RCC 7860 (cell line): Measurements from ENCODE around the gene SPPL3.

ENCODE experiments used
- DNase-seq: peaks from one replicate; pipeline ENCODE4 v3.0.0-alpha.2; 2015; ENCODE audit warnings: low spot score
- FAIRE-seq: peaks from 2 replicates; lab custom pipeline; 2012; peaks lifted over from hg19 to GRCh38; lab: Jason Lieb, UNC

Gene SPPL3

DNA sequence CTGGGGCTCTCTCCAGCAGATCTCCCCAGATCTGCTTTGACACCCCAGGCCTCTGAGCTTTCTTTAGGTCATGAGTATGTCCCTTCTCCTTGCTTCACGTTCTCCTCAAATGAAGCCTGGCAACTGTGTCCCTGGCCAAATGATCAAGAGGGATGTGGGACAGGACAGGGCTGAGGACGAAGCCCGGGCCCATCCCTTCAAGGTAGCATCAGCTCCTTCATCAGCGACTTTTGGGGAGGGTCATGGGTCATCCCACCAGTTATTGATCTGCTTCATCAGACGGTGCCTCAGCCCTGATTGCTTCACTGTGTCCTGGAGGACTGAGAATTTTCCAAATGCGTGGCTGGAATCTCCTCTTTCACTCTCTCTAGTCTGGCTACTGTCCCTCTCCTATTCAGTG, 146.2 kb downstream of the SPPL3 start:
- DNase-seq (no peak), FAIRE-seq (no peak)

DNA sequence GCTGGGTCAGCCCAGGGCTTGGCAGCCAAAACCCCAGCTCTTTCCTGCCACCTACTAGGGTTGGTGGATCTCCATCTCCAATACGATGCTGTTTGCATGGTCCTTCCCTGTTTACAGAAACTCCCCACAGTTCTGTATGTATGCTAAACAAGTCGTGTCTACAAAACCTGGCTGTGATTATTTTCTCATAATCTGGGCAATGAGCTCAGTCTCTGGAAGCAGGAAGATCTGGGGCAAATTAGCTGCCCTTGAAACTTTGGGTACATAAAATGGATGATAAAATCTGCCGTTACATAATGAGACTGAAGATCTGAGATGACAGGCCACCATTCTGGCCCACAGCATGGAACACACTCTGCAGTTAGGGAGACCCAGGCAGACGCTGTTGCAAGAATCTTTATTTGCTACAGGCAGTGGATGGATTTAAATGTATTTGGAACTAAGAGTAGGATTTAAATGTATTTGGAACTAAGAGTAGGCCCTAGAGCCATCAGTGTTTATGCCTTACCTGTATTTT, 146.9 kb downstream of the SPPL3 start:
- DNase-seq (no peak), FAIRE-seq (no peak)

DNA sequence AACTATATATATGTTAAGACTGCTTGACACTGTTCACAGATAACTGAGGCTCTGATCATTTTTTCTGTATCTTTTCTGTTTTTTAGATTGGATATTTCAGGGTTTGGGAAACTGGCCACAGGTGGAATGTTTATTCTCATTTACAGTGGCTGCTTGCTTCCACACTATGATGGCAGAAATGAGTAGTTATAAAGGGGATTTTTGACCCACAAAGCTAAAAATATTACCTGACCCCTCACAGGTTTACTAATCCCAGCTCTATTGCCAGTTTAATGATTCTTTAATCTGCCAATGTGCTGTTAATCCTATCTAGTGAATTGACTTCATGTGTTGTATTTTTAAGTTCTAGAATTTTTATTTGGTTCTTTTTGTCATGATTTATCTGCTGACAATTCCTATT, 148.9 kb downstream of the SPPL3 start:
- no peak for DNase-seq
- FAIRE-seq: no peak

DNA sequence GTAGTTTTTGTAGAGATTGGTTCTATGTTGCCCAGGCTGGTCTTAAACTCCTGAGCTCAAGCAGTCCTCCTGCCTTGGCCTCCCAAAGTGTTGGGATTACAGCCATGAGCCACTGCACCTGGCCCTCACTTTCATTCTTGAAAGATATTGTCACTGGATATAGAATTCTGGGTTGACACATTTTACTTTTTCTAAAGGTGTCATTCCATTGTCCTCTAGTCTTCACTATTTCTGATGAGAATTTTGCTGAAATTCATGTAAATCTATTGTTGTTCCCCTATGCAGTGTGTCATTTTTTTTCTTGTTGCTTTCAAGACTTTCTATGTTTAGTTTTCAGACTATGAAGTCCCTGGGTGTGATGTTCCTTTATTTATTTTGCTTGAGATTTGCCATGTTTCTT, 149.4 kb downstream of the SPPL3 start:
- DNase-seq (no peak), FAIRE-seq (no peak)

DNA sequence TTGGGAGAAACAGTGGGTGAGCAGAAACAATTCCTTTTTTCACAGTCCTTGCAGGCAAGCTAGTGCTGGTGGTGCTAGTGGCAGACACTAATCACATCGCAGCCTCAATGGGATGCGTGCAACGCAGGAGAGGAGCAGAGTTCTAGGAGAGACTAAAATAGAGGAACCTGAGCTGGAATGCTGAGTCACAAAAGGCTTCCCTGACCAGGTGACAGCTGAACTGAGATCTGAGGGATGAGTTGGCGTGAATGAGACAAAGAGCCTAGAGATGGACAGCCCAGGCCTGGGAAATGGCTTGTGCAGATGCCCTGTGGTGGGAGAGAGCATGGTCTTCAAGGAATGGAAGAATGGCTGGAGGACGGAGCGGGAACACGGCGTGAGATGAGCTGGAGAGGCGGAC, 152.8 kb downstream of the SPPL3 start:
- no peak for FAIRE-seq
- no peak for DNase-seq

GRCh38 chr12:120750806-120751205, 153.4 kb downstream of the SPPL3 start:
- no peak for FAIRE-seq
- no peak for DNase-seq

DNA sequence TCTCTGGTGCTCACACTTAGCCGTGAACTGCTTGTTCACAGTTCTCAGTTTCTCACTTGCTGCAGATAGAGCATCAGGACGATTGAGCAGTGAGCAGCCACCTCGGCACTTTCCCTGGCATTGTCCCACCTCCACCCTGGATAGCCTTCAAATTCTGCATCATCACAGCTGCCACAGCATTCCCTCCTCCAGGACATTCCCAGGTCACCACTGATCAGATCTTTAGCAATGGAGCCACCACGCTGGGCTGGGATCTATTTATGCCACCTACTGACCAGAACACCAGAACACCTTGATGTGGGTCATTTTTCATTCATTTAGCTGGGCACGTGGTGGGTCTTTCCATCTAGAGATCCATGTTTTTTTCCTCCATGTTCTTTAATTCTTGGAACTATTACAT, 154.9 kb downstream of the SPPL3 start:
- FAIRE-seq (no peak), DNase-seq (no peak)

GRCh38 chr12:120748242-120748641, 155.9 kb downstream of the SPPL3 start:
- FAIRE-seq (no peak), DNase-seq (no peak)

DNA sequence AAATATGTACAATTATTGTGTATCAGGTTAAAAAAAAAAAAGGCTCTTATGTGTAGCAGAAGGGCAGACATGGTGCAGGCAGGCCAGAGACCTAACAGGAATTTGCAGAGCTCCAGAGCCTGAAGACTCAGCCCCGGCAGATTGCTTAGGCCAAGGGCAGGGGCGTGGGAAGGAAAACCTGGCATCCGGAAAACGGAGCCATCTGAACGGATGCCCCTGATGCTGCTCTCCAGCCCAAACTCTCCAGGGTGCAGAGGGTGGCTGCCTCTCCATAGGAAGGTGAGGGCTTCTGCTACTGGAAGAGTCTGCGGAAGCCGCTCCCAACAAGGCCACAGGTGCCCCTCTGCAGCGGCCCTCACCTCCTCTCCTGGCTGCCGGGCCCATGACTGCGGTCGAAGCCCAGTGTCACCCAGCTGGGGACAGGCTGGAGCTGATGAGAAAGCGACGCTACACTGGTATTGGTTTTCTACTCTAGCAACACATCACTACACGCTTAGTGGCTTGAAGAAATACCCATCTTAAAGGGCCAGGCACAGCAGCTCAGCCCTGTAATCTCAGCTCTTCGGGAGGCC, 159.2 kb downstream of the SPPL3 start:
- FAIRE-seq: no peak
- DNase-seq: no peak

GRCh38 chr12:120741476-120742421, 162.4 kb downstream of the SPPL3 start:
- no peak for FAIRE-seq

DNA sequence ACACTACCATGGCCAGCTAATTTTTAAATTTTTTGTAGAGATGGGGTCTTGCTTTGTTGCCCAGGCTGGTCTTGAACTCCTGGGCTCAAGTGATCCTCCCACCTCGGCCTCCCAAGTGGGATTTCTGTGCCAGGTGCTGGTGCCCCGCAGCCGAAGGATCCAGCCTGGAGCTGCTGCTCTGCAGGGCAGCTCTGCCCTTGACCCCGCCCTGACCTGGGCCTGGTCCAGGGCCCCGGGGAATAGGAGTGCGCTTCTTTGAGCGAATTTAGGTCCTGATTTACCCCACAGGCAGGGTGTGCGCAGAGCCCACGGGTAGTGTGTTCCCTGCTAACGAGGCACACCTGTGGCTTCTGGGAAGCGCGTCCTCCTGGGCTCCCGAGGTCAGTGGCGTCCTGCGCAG, 163.3 kb downstream of the SPPL3 start:
- FAIRE-seq: no peak
- DNase-seq: no peak

More at GRCh38 chr12:120741476-120742421, 162.4 kb downstream of the SPPL3 start:
- no peak for DNase-seq

- no peak for DNase-seq
- no peak for FAIRE-seq
Observed at GRCh38 chr12:120739821-120740613, 164.1 kb downstream of the SPPL3 start.

GRCh38 chr12:120739031-120739762, 165.0 kb downstream of the SPPL3 start:
- DNase-seq: no peak
- FAIRE-seq: no peak

DNA sequence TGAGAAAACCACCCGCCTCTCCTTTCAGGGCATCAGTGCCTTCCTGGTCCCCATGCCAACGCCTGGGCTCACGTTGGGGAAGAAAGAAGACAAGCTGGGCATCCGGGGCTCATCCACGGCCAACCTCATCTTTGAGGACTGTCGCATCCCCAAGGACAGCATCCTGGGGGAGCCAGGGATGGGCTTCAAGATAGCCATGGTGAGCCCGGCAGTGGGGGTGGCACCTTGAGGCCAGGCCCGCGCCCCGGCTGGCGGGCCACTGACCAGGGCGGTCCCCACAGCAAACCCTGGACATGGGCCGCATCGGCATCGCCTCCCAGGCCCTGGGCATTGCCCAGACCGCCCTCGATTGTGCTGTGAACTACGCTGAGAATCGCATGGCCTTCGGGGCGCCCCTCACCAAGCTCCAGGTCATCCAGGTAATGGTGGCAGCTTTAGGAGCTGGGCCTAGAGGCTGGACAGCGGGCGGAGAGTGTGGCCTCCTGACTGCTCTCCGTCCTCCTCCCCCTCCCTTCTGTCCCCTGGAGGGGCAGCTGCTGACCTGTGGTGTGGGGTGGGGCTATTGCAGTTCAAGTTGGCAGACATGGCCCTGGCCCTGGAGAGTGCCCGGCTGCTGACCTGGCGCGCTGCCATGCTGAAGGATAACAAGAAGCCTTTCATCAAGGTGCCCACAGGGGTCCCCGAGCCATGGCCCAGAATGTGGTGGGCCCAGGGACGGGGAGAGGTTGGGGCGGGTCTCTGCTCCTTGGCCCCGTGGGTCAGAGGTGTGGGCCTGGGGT, 165.7 kb downstream of the SPPL3 start:
- DNase-seq: no peak

GRCh38 chr12:120737557-120738251, 166.5 kb downstream of the SPPL3 start:
- DNase-seq (no peak), FAIRE-seq (no peak)

More for the DNA sequence above, 165.7 kb downstream of the SPPL3 start:
- no peak for FAIRE-seq

GRCh38 chr12:120736404-120737331, 167.5 kb downstream of the SPPL3 start:
- DNase-seq (no peak), FAIRE-seq (no peak)

DNA sequence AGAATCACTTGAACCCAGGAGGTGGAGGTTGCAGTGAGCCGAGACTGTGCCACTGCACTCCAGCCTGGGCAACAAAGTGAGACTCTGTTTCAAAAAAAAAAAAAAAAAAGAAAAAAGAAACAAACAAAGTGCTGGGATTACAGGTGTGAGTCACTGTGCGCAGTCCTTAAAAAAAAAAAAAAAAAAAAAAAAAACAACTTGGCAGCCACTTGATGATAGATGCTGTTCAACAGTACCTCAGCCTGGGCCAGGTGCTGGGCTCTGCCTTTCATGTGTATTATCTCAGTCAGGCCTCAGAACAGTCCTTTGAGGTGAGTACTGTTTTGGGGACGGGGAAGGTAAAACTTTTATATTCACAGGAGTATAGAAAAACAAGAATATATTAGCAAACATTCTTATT, 169.0 kb downstream of the SPPL3 start:
- no peak for FAIRE-seq
- DNase-seq: no peak

GRCh38 chr12:120734210-120734609, 169.9 kb downstream of the SPPL3 start:
- FAIRE-seq: no peak
- DNase-seq: no peak
